HepG2 (cell line): ENCODE measurements around the gene STX8. TPM values are rescaled to one million over a fixed set of nuclear protein-coding genes. Genes with fewer than 3 reads are reported as not detected.

Source experiments
- ATAC-seq: fragments of 200-7000 bp; cut with Tn5 transposase; 3 replicates; pipeline ENCODE4 v1.9.1; 2020; ENCODE audit warnings: mild to moderate bottlenecking, moderate library complexity
- BruUV-seq: library from RNA; stranded (reverse); fragments of 400-500 nt; replicated peaks from 2 replicates; lab custom pipeline; 2021; lab: Mats Ljungman, UMichigan
- CTCF ChIA-PET: fragments of 300-600 bp; formaldehyde crosslinking; extraction: SDS; loops from one replicate; lab custom pipeline; 2021; ENCODE audit warnings: low total read pairs, inconsistent platforms, low intra/inter-chr PET ratio; lab: Yijun Ruan, JAX
- POLR2A ChIA-PET: fragments of 350-600 bp; sonication (Branson Sonifier 250); formaldehyde crosslinking; loops from one replicate; lab custom pipeline; 2020; ENCODE audit warnings: antibody characterized with exemption, inconsistent platforms; lab: Yijun Ruan, JAX
- DNase-seq: peaks from one replicate; pipeline ENCODE4 v3.0.0-alpha.2; 2015; ENCODE audit warnings: low spot score
- FAIRE-seq: peaks from 3 replicates; lab custom pipeline; 2011; peaks lifted over from hg19 to GRCh38; lab: Jason Lieb, UNC
- H2AFZ ChIP-seq: one replicate; pipeline ENCODE4 v1.6.1; 2011; ENCODE audit warnings: low read length, inconsistent platforms
- H3K27ac ChIP-seq: fragments of 300-600 bp; 3 replicates; pipeline ENCODE4 v1.8.0; 2011; ENCODE audit warnings: mixed run types, mild to moderate bottlenecking, mixed read lengths, low read length, inconsistent platforms; ENCODE audit not compliant: insufficient read depth; ENCODE audit errors: extremely low read length
- H3K27me3 ChIP-seq, 2 experiments: fragments of 200-600 bp in 1 of 2; 2 replicates in 1 of 2; 3 replicates in 1 of 2; pipeline versions ENCODE4 v1.6.0 to v1.8.0; 2011; ENCODE audit warnings: low read length in 2 of 2, mild to moderate bottlenecking in 2 of 2, moderate library complexity in 2 of 2, inconsistent platforms in 1 of 2; ENCODE audit not compliant: insufficient read depth in 2 of 2, control insufficient read depth in 1 of 2
- H3K36me3 ChIP-seq, 2 experiments: fragments of 200-600 bp in 1 of 2; replicated peaks in 1 of 2; 2 replicates in 1 of 2; 3 replicates in 1 of 2; pipeline versions ENCODE4 v1.5.1 to v1.8.0; 2011; ENCODE audit warnings: low read length in 2 of 2, inconsistent platforms in 1 of 2; ENCODE audit not compliant: insufficient read depth in 2 of 2, control insufficient read depth in 1 of 2
- H3K4me1 ChIP-seq: 2 replicates; pipeline ENCODE4 v1.5.1; 2012; ENCODE audit warnings: low read length, inconsistent platforms; ENCODE audit not compliant: insufficient read depth
- H3K4me2 ChIP-seq: 2 replicates; pipeline ENCODE4 v1.6.0; 2011; ENCODE audit warnings: low read depth, low read length, inconsistent platforms
- H3K4me3 ChIP-seq, 3 experiments: fragments of 200-600 bp in 1 of 3; sonication (generic), shearing (Covaris generic) in 1 of 3; replicated peaks in 1 of 3; 2 replicates each; pipeline ENCODE4 v1.5.1; 2011 to 2016; ENCODE audit warnings: low read length in 3 of 3, inconsistent platforms in 2 of 3, low read depth in 2 of 3, mild to moderate bottlenecking in 2 of 3, control low read depth in 1 of 3, mixed read lengths in 1 of 3; ENCODE audit not compliant: insufficient read depth in 1 of 3
- H3K79me2 ChIP-seq: one replicate; pipeline ENCODE4 v1.6.1; 2011; ENCODE audit warnings: low read length, inconsistent platforms; ENCODE audit not compliant: insufficient read depth
- H3K9ac ChIP-seq: 2 replicates; pipeline ENCODE4 v1.6.0; 2011; ENCODE audit warnings: mild to moderate bottlenecking, low read depth, low read length, inconsistent platforms; ENCODE audit not compliant: insufficient read depth
- H3K9me3 ChIP-seq: 2 replicates; pipeline ENCODE4 v1.5.1; 2012; ENCODE audit warnings: mild to moderate bottlenecking, low read length
- H4K20me1 ChIP-seq: 2 replicates; pipeline ENCODE4 v1.6.0; 2011; ENCODE audit warnings: inconsistent platforms, mild to moderate bottlenecking, low read length, moderate library complexity; ENCODE audit not compliant: insufficient read depth
- AHR ChIP-seq: IDR thresholded peaks from 2 replicates; pipeline ENCODE4 v1.6.1; 2018; ENCODE audit warnings: missing genetic modification reagents, missing compliant biosample characterization
- HIVEP1 ChIP-seq: sonication (generic); formaldehyde crosslinking; IDR thresholded peaks from 2 replicates; pipeline ENCODE4 v1.4.0; 2020; ENCODE audit warnings: mild to moderate bottlenecking, missing genetic modification reagents
- NR1H2 ChIP-seq: sonication (generic); formaldehyde crosslinking; IDR thresholded peaks from 2 replicates; pipeline ENCODE4 v1.8.1; 2022; ENCODE audit warnings: low read depth, missing genetic modification reagents, borderline replicate concordance
- REXO4 ChIP-seq: sonication (generic); formaldehyde crosslinking; IDR thresholded peaks from 2 replicates; pipeline ENCODE4 v1.8.0; 2022; ENCODE audit warnings: missing genetic modification reagents, mild to moderate bottlenecking, borderline replicate concordance
- SYNCRIP ChIP-seq: fragments of 200-400 bp; formaldehyde crosslinking; IDR thresholded peaks from 2 replicates; pipeline ENCODE4 v1.6.1; 2018; ENCODE audit warnings: mild to moderate bottlenecking, low read depth, low read length; ENCODE audit not compliant: insufficient read depth
- TAF15 ChIP-seq: fragments of 200-400 bp; formaldehyde crosslinking; IDR thresholded peaks from one replicate; pipeline ENCODE4 v1.6.1; 2018; ENCODE audit warnings: mild to moderate bottlenecking, low read depth, low read length; ENCODE audit not compliant: poor library complexity, severe bottlenecking
- ZFP36L2 ChIP-seq: sonication (generic); formaldehyde crosslinking; IDR thresholded peaks from 2 replicates; pipeline ENCODE4 v1.4.0; 2020; ENCODE audit warnings: missing genetic modification reagents
- ZFYVE20 ChIP-seq: sonication (generic); formaldehyde crosslinking; IDR thresholded peaks from 2 replicates; pipeline ENCODE4 v1.8.0; 2023; ENCODE audit warnings: low read depth, mild to moderate bottlenecking, moderate library complexity, missing genetic modification reagents, borderline replicate concordance
- ZNF451 ChIP-seq: sonication (generic); formaldehyde crosslinking; IDR thresholded peaks from 2 replicates; pipeline ENCODE4 v1.5.0; 2020; ENCODE audit warnings: mild to moderate bottlenecking, missing genetic modification reagents
- ZNF720 ChIP-seq: sonication (generic); formaldehyde crosslinking; IDR thresholded peaks from 2 replicates; pipeline ENCODE4 v1.4.0; 2020; ENCODE audit warnings: missing genetic modification reagents
- WGBS: methylation state at CpG from one replicate; pipeline ENCODE4 v1.1.6; 2017; ENCODE audit warnings: low lambda C conversion rate; 5-methylcytosine and 5-hydroxymethylcytosine counted together
- in situ Hi-C: cut with HindIII; loops from 2 replicates; pipeline ENCODE4 v1.10.0; 2017; ENCODE audit warnings: low pct_unique_long_range_greater_than_20kb; ENCODE audit not compliant: extremely low pct_ligation_motif_present
- intact Hi-C: fragments of 100-400 bp; cut with micrococcal nuclease; formaldehyde crosslinking; loops from one replicate; pipeline ENCODE4 v1.10.0; 2022; ENCODE audit not compliant: unreplicated experiment
- polyA plus RNA-seq, 8 experiments: library from polyadenylated mRNA; depleted of rRNA in 3 of 8; stranded (reverse) in 7 of 8; unstranded in 1 of 8; fragments of >200 nt; fragmentation: Illumina TruSeq in 4 of 8; extraction: Trizol in 4 of 8; gene quantifications; 2 replicates each; pipeline versions ENCODE4 v1.2.1 to v1.2.3, GENCODE V29; 2011 to 2016; ENCODE audit warnings: low read depth in 4 of 8, missing spikeins in 1 of 8, mixed read lengths in 1 of 8; ENCODE audit not compliant: insufficient read depth in 1 of 8
- total RNA-seq, 5 experiments: library from RNA; depleted of rRNA; stranded (reverse); fragments of >200 nt; fragmentation: Illumina TruSeq; extraction: Trizol; gene quantifications; 2 replicates each; pipeline ENCODE4 v1.2.3, GENCODE V29; 2016; ENCODE audit warnings: low read depth in 1 of 5
- TF ChIP-seq, protein P1 (sequence below): sonication (generic); formaldehyde crosslinking; IDR thresholded peaks from 2 replicates; pipeline ENCODE4 v1.4.0; 2020; ENCODE audit warnings: missing genetic modification reagents
- TF ChIP-seq, protein P2 (sequence below): sonication (generic); formaldehyde crosslinking; IDR thresholded peaks from 2 replicates; pipeline ENCODE4 v1.5.1; 2020; ENCODE audit warnings: mild to moderate bottlenecking, missing genetic modification reagents, moderate library complexity

STX8 gene
- total and polyA plus RNA-seq, 2 of the 13 experiments (the other 11 are each of a cell fraction or from before 2014, with no cell fraction given) = 36.4 to 53.6 TPM

DNA sequence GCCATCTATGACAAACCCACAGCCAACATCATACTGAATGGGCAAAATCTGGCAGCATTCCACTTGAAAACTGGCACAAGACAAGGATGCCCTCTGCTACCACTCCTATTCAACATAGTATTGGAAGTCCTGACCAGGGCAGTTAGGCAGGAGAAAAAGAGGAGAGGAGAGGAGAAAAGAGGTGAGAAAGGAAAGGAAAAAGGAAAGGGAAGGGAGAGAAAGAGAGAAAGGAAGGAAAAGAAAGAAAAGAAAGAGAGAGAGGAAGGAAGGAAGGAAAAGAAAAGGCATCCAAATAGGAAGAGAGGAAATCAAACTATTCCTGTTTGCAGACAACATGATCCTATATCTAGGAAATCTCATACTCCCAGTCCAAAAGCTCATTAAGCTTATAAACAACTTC, 11.5 kb downstream of the STX8 start:
- DNase-seq (no peak), ATAC-seq (no peak), FAIRE-seq (no peak)
- no peaks in the 10 kb centered on the region for H4K20me1 ChIP-seq
- no peaks in the 10 kb centered on the region for H3K9me3 ChIP-seq
- H3K9ac ChIP-seq = no peak overlapping the region
- no peak overlapping the region for H2AFZ ChIP-seq
- intact Hi-C loops (no loop called here), in situ Hi-C loops (no loop called here)
- no peak overlapping the region for H3K27ac ChIP-seq
- no TSS peak for BruUV-seq
- TF ChIP-seq REXO4 (CRISPR knock-in tag) (no peak), ZNF451 (CRISPR knock-in tag) (no peak)
- H3K79me2 ChIP-seq = no peaks in the 10 kb centered on the region
- CTCF ChIA-PET = no interaction called here
- POLR2A ChIA-PET = no interaction called here
- no peaks in the 10 kb centered on the region for H3K27me3 ChIP-seq
- H3K4me3 ChIP-seq = no peak overlapping the region
- H3K4me2 ChIP-seq = no peak overlapping the region
- H3K36me3 ChIP-seq = peaks cover 1 to 6% of the 10 kb centered on the region in 2 experiments; a peak in 2 of 5 replicates
- peaks cover 5% of the 10 kb centered on the region; the same call in 1 of the 2 replicates for H3K4me1 ChIP-seq

DNA sequence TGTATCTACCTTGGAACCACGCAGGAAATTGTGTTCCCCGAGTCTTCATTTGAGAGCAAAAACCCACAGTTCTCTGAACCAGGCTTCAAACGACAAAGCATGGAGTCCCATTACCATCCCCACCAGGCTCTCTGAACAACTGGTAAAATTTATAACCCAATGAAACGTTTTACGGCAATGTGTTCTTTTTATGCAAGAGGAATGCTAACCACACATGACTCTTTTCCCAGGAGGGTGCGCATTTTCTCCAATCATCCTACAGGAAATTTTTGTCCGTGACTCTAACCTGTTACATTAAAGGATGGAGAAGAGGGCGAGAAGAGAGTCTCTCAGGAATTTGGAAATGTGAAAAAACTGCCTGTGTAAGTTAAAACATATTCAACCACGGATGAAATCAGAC, 17.8 kb downstream of the STX8 start:
- Histone ChIP-seq H3K4me3 (no peak overlapping the region), H4K20me1 (no peaks in the 10 kb centered on the region), H3K27me3 (no peaks in the 10 kb centered on the region), H3K9ac (no peak overlapping the region), H3K36me3 (no peaks in the 10 kb centered on the region), H3K4me1 (peaks cover 14% of the 10 kb centered on the region), H3K27ac (no peak overlapping the region), H3K9me3 (no peaks in the 10 kb centered on the region), H3K79me2 (no peaks in the 10 kb centered on the region), H3K4me2 (no peak overlapping the region), H2AFZ (no peak overlapping the region)
- POLR2A ChIA-PET = no interaction called here
- 97% methylated on average over 9 of the region's 9 CpGs for WGBS
- intact Hi-C loops (no loop called here), in situ Hi-C loops (no loop called here)
- FAIRE-seq (no peak), DNase-seq (no peak), ATAC-seq (no peak)
- no TSS peak for BruUV-seq
- CTCF ChIA-PET = no interaction called here
- TF ChIP-seq TAF15 (no peak), AHR (CRISPR knock-in tag) (no peak), HIVEP1 (no peak), ZFP36L2 (CRISPR knock-in tag) (no peak), NR1H2 (CRISPR knock-in tag) (no peak), SYNCRIP (no peak), ZFYVE20 (CRISPR knock-in tag) (no peak), ZNF720 (CRISPR knock-in tag) (no peak)
- TF ChIP-seq, protein P1, sequence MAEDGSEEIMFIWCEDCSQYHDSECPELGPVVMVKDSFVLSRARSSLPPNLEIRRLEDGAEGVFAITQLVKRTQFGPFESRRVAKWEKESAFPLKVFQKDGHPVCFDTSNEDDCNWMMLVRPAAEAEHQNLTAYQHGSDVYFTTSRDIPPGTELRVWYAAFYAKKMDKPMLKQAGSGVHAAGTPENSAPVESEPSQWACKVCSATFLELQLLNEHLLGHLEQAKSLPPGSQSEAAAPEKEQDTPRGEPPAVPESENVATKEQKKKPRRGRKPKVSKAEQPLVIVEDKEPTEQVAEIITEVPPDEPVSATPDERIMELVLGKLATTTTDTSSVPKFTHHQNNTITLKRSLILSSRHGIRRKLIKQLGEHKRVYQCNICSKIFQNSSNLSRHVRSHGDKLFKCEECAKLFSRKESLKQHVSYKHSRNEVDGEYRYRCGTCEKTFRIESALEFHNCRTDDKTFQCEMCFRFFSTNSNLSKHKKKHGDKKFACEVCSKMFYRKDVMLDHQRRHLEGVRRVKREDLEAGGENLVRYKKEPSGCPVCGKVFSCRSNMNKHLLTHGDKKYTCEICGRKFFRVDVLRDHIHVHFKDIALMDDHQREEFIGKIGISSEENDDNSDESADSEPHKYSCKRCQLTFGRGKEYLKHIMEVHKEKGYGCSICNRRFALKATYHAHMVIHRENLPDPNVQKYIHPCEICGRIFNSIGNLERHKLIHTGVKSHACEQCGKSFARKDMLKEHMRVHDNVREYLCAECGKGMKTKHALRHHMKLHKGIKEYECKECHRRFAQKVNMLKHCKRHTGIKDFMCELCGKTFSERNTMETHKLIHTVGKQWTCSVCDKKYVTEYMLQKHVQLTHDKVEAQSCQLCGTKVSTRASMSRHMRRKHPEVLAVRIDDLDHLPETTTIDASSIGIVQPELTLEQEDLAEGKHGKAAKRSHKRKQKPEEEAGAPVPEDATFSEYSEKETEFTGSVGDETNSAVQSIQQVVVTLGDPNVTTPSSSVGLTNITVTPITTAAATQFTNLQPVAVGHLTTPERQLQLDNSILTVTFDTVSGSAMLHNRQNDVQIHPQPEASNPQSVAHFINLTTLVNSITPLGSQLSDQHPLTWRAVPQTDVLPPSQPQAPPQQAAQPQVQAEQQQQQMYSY (CRISPR knock-in tag) = no peak
- TF ChIP-seq, protein P2, sequence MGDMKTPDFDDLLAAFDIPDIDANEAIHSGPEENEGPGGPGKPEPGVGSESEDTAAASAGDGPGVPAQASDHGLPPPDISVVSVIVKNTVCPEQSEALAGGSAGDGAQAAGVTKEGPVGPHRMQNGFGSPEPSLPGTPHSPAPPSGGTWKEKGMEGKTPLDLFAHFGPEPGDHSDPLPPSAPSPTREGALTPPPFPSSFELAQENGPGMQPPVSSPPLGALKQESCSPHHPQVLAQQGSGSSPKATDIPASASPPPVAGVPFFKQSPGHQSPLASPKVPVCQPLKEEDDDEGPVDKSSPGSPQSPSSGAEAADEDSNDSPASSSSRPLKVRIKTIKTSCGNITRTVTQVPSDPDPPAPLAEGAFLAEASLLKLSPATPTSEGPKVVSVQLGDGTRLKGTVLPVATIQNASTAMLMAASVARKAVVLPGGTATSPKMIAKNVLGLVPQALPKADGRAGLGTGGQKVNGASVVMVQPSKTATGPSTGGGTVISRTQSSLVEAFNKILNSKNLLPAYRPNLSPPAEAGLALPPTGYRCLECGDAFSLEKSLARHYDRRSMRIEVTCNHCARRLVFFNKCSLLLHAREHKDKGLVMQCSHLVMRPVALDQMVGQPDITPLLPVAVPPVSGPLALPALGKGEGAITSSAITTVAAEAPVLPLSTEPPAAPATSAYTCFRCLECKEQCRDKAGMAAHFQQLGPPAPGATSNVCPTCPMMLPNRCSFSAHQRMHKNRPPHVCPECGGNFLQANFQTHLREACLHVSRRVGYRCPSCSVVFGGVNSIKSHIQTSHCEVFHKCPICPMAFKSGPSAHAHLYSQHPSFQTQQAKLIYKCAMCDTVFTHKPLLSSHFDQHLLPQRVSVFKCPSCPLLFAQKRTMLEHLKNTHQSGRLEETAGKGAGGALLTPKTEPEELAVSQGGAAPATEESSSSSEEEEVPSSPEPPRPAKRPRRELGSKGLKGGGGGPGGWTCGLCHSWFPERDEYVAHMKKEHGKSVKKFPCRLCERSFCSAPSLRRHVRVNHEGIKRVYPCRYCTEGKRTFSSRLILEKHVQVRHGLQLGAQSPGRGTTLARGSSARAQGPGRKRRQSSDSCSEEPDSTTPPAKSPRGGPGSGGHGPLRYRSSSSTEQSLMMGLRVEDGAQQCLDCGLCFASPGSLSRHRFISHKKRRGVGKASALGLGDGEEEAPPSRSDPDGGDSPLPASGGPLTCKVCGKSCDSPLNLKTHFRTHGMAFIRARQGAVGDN = no peak
